Upper lobe of left lung (tissue), 4 donors: ENCODE results near the gene PPP1R9A.

Source experiments
- EP300 ChIP-seq, 4 donors: sonication (generic); formaldehyde crosslinking; IDR thresholded peaks; one replicate each; pipeline ENCODE4 v1.5.1; 2017; ENCODE audit warnings: antibody characterized with exemption in 4 of 4, control low read depth in 2 of 4
- TF ChIP-seq, protein P1 (sequence below), 6 experiments: fragments of 450-650 bp in 4 of 6; fragments of 200-600 bp in 2 of 6; sonication (generic) in 2 of 6; IDR thresholded peaks; one replicate each; pipeline ENCODE4 v1.5.1; 2016 to 2019; ENCODE audit warnings: antibody characterized with exemption in 6 of 6

DNA sequence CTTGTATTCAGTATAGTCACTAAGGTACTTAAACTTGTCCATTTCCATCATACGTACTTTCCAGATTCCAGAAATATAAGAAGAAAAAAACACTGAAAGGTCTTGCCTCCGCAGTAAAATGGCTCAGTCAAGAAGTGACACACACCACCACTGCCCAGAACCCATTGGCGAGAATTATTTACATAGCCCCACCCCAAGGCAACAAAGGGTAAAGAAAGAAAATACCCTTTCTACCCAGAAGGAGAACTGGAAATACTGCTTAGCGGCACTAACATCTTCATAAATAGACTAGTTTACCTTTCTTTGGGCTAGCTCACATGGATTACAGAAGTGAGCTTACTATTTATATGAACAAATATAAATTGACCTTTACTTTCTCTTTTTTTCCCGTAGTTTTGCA, 194.0 kb downstream of the PPP1R9A start:
- TF ChIP-seq, protein P1, sequence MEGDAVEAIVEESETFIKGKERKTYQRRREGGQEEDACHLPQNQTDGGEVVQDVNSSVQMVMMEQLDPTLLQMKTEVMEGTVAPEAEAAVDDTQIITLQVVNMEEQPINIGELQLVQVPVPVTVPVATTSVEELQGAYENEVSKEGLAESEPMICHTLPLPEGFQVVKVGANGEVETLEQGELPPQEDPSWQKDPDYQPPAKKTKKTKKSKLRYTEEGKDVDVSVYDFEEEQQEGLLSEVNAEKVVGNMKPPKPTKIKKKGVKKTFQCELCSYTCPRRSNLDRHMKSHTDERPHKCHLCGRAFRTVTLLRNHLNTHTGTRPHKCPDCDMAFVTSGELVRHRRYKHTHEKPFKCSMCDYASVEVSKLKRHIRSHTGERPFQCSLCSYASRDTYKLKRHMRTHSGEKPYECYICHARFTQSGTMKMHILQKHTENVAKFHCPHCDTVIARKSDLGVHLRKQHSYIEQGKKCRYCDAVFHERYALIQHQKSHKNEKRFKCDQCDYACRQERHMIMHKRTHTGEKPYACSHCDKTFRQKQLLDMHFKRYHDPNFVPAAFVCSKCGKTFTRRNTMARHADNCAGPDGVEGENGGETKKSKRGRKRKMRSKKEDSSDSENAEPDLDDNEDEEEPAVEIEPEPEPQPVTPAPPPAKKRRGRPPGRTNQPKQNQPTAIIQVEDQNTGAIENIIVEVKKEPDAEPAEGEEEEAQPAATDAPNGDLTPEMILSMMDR (IDR thresholded peaks at IDR 0.05), result no peak
- TF ChIP-seq EP300 (IDR thresholded peaks at IDR 0.05), result no peak
